H1 (cell line): ENCODE data around the gene NR3C2. TPM values are rescaled to one million over a fixed set of nuclear protein-coding genes. Genes with fewer than 3 reads are reported as not detected.

Source experiments
- CTCF ChIA-PET: fragments of 300-600 bp; sonication (Branson Sonifier 250); formaldehyde crosslinking; loops from one replicate; lab custom pipeline; 2021; ENCODE audit not compliant: partially characterized antibody; lab: Charles Lee
- POLR2A ChIA-PET: fragments of 300-600 bp; sonication (Branson Sonifier 250); formaldehyde crosslinking; loops from one replicate; lab custom pipeline; 2021; ENCODE audit warnings: inconsistent platforms; ENCODE audit not compliant: partially characterized antibody; lab: Charles Lee
- DNase-seq, 2 experiments: peaks; one replicate each; pipeline versions ENCODE4 v3.0.0 to v3.0.0-alpha.2; 2010 to 2022; ENCODE audit warnings: low spot score in 2 of 2, low read depth in 1 of 2, mixed read lengths in 1 of 2
- FAIRE-seq: peaks from 2 replicates; lab custom pipeline; 2011; peaks lifted over from hg19 to GRCh38; lab: Jason Lieb, UNC
- H2AFZ ChIP-seq: 2 replicates; pipeline ENCODE4 v1.8.1; 2012; ENCODE audit warnings: low read length, inconsistent platforms
- H2AK5ac ChIP-seq: 2 replicates; pipeline ENCODE4 v1.6.1; 2013; ENCODE audit warnings: low read depth, low read length
- H2BK120ac ChIP-seq: replicated peaks from 2 replicates; pipeline ENCODE3; 2013; ENCODE audit warnings: low read depth, low read length, inconsistent platforms
- H2BK12ac ChIP-seq: 2 replicates; pipeline ENCODE4 v1.6.1; 2013; ENCODE audit warnings: low read depth, low read length
- H2BK15ac ChIP-seq: 2 replicates; pipeline ENCODE4 v1.6.1; 2013; ENCODE audit warnings: low read length
- H2BK20ac ChIP-seq: 2 replicates; pipeline ENCODE4 v1.6.1; 2013; ENCODE audit warnings: low read length
- H2BK5ac ChIP-seq: 2 replicates; pipeline ENCODE4 v1.6.1; 2013; ENCODE audit warnings: low read depth, low read length
- H3K14ac ChIP-seq: 2 replicates; pipeline ENCODE4 v1.6.1; 2013; ENCODE audit warnings: inconsistent platforms; ENCODE audit not compliant: insufficient read length
- H3K18ac ChIP-seq: 2 replicates; pipeline ENCODE4 v1.6.1; 2013; ENCODE audit warnings: low read length; ENCODE audit errors: extremely low read depth
- H3K23ac ChIP-seq: 2 replicates; pipeline ENCODE4 v1.6.1; 2013; ENCODE audit warnings: inconsistent platforms; ENCODE audit not compliant: insufficient read length
- H3K23me2 ChIP-seq: 2 replicates; pipeline ENCODE4 v1.6.1; 2013; ENCODE audit warnings: low read depth, low read length
- H3K27ac ChIP-seq: 2 replicates; pipeline ENCODE4 v1.6.1; 2011; ENCODE audit warnings: low read depth, low read length, inconsistent platforms
- H3K27me3 ChIP-seq, 4 experiments: replicated peaks in 1 of 4; 1 replicate in 1 of 4; 2 replicates in 3 of 4; pipeline versions ENCODE4 v1.6.1 to v1.8.1; 2011 to 2013; ENCODE audit warnings: low read length in 3 of 4, mild to moderate bottlenecking in 3 of 4, inconsistent platforms in 2 of 4, mixed read lengths in 2 of 4, moderate library complexity in 1 of 4; ENCODE audit not compliant: control insufficient read depth in 3 of 4, insufficient read depth in 3 of 4; ENCODE audit errors: extremely low read depth in 1 of 4
- H3K36me3 ChIP-seq, 4 experiments: 2 replicates each; pipeline versions ENCODE4 v1.6.1 to v1.8.1; 2011 to 2013; ENCODE audit warnings: mild to moderate bottlenecking in 4 of 4, low read length in 3 of 4, moderate library complexity in 2 of 4, control low read depth in 1 of 4, inconsistent platforms in 1 of 4; ENCODE audit not compliant: insufficient read depth in 4 of 4, control insufficient read depth in 2 of 4
- H3K4ac ChIP-seq: replicated peaks from 2 replicates; pipeline ENCODE3; 2013; ENCODE audit warnings: low read length, low read depth, mixed read lengths, inconsistent platforms; ENCODE audit not compliant: insufficient read length
- H3K4me1 ChIP-seq, 4 experiments: replicated peaks in 1 of 4; 1 replicate in 1 of 4; 2 replicates in 3 of 4; pipeline versions ENCODE4 v1.6.1 to v1.8.1; 2011 to 2013; ENCODE audit warnings: low read length in 3 of 4, inconsistent platforms in 2 of 4, mixed read lengths in 1 of 4; ENCODE audit not compliant: insufficient read depth in 4 of 4, control insufficient read depth in 3 of 4
- H3K4me2 ChIP-seq, 2 experiments: 2 replicates each; pipeline versions ENCODE4 v1.6.1 to v1.8.1; 2011 to 2013; ENCODE audit warnings: low read depth in 2 of 2, low read length in 2 of 2, control low read depth in 1 of 2, inconsistent platforms in 1 of 2, mild to moderate bottlenecking in 1 of 2; ENCODE audit not compliant: insufficient read depth in 1 of 2
- H3K4me3 ChIP-seq, 4 experiments: fragments of 200-600, 300-600 bp in 1 of 4; sonication (generic), shearing (Covaris generic), sonication (Bioruptor Twin) in 1 of 4; 2 replicates each; pipeline versions ENCODE4 v1.5.1 to v1.8.1; 2011 to 2016; ENCODE audit warnings: low read length in 4 of 4, low read depth in 3 of 4, control low read depth in 2 of 4, inconsistent platforms in 2 of 4, mild to moderate bottlenecking in 2 of 4, mixed read lengths in 1 of 4, moderate library complexity in 1 of 4; ENCODE audit not compliant: insufficient read depth in 2 of 4; ENCODE audit errors: extremely low read depth in 1 of 4
- H3K56ac ChIP-seq: replicated peaks from 2 replicates; pipeline ENCODE3; 2013; ENCODE audit warnings: low read depth, mild to moderate bottlenecking, mixed read lengths, low read length, inconsistent platforms; ENCODE audit not compliant: insufficient read length
- H3K79me1 ChIP-seq: 2 replicates; pipeline ENCODE4 v1.6.1; 2013; ENCODE audit warnings: low read depth, low read length, control low read depth
- H3K79me2 ChIP-seq, 2 experiments: 2 replicates each; pipeline versions ENCODE4 v1.6.1 to v1.8.1; 2012 to 2013; ENCODE audit warnings: low read length in 2 of 2, mild to moderate bottlenecking in 2 of 2, inconsistent platforms in 1 of 2; ENCODE audit not compliant: insufficient read depth in 2 of 2, control insufficient read depth in 1 of 2
- H3K9ac ChIP-seq, 4 experiments: replicated peaks in 1 of 4; 1 replicate in 1 of 4; 2 replicates in 3 of 4; pipeline versions ENCODE4 v1.6.1 to v1.8.1; 2011 to 2013; ENCODE audit warnings: low read depth in 3 of 4, low read length in 3 of 4, control low read depth in 2 of 4, mild to moderate bottlenecking in 2 of 4, moderate library complexity in 2 of 4, inconsistent platforms in 1 of 4; ENCODE audit errors: extremely low read depth in 1 of 4
- H3K9me3 ChIP-seq, 2 experiments: 2 replicates each; pipeline versions ENCODE4 v1.6.1 to v1.8.1; 2012 to 2013; ENCODE audit warnings: mild to moderate bottlenecking in 2 of 2, moderate library complexity in 2 of 2, control low read depth in 1 of 2, inconsistent platforms in 1 of 2, low read depth in 1 of 2, low read length in 1 of 2, mixed read lengths in 1 of 2; ENCODE audit not compliant: insufficient read depth in 2 of 2
- H4K20me1 ChIP-seq, 2 experiments: replicated peaks in 1 of 2; 2 replicates each; pipeline versions ENCODE3 to v1.8.1; 2011 to 2013; ENCODE audit warnings: inconsistent platforms in 2 of 2, low read length in 2 of 2, mild to moderate bottlenecking in 1 of 2; ENCODE audit not compliant: insufficient read depth in 2 of 2, control insufficient read depth in 1 of 2
- H4K5ac ChIP-seq: 2 replicates; pipeline ENCODE4 v1.6.1; 2013; ENCODE audit warnings: low read length, low read depth, mixed read lengths, inconsistent platforms; ENCODE audit not compliant: insufficient read length
- H4K8ac ChIP-seq: 2 replicates; pipeline ENCODE4 v1.8.0; 2013; ENCODE audit warnings: mild to moderate bottlenecking, moderate library complexity, low read length, inconsistent platforms; ENCODE audit not compliant: insufficient read depth; ENCODE audit errors: extremely low read depth
- H4K91ac ChIP-seq: replicated peaks from 2 replicates; pipeline ENCODE3; 2013; ENCODE audit warnings: low read length, mixed read lengths, inconsistent platforms; ENCODE audit not compliant: insufficient read length
- ATF2 ChIP-seq: IDR thresholded peaks from 2 replicates; pipeline ENCODE4 v1.6.1; 2012; ENCODE audit warnings: low read length, inconsistent platforms
- CTBP2 ChIP-seq: IDR thresholded peaks from 2 replicates; pipeline ENCODE4 v1.7.0; 2011; ENCODE audit warnings: borderline replicate concordance, mild to moderate bottlenecking, moderate library complexity, mixed read lengths, low read length; ENCODE audit not compliant: insufficient read depth, insufficient read length
- NRF1 ChIP-seq: IDR thresholded peaks from 2 replicates; pipeline ENCODE4 v1.6.1; 2011; ENCODE audit warnings: mild to moderate bottlenecking, low read depth, low read length, improper control_type of control experiment
- RXRA ChIP-seq: IDR thresholded peaks from 2 replicates; pipeline ENCODE4 v1.6.1; 2011; ENCODE audit warnings: low read depth, mild to moderate bottlenecking, low read length, moderate library complexity; ENCODE audit not compliant: insufficient read depth
- SIX5 ChIP-seq: IDR thresholded peaks from 2 replicates; pipeline ENCODE4 v1.6.1; 2011; ENCODE audit warnings: mild to moderate bottlenecking, low read depth, low read length
- WGBS, 2 experiments: shearing (Covaris generic) in 1 of 2; methylation state at CpG; one replicate each; pipeline versions ENCODE4 v1.1.6 to v1.1.7; 2013 to 2015; ENCODE audit warnings: low lambda C conversion rate in 2 of 2, mixed read lengths in 2 of 2, inconsistent platforms in 1 of 2, low coverage in 1 of 2, missing lambda C conversion rate in 1 of 2; ENCODE audit not compliant: insufficient replicate concordance in 2 of 2, insufficient coverage in 1 of 2, insufficient read length in 1 of 2; ENCODE audit errors: extremely low coverage in 1 of 2, missing lambda C conversion rate in 1 of 2; 5-methylcytosine and 5-hydroxymethylcytosine counted together
- polyA plus RNA-seq, 7 experiments: library from polyadenylated mRNA; depleted of rRNA in 3 of 7; stranded (reverse) in 5 of 7; unstranded in 2 of 7; fragments of >200 nt in 5 of 7; fragments of 200-250 nt in 2 of 7; gene quantifications; 1 replicate in 5 of 7; 2 replicates in 1 of 7; 4 replicates in 1 of 7; pipeline versions ENCODE4 v1.2.1 to v1.2.3, GENCODE V29; 2011 to 2013; ENCODE audit warnings: missing spikeins in 2 of 7, mixed read lengths in 2 of 7
- total RNA-seq: library from RNA; stranded (reverse); fragmentation: NEBNext Ultra II Directional; extraction: Animal tissue kit (Norgen Biotek cat#: 25700); gene quantifications from 2 replicates; pipeline ENCODE4 v1.2.1, GENCODE V29; 2021

The NR3C2 gene
- total and polyA plus RNA-seq, 2 of the 8 experiments (the other 6 are each of a cell fraction or from before 2014, with no cell fraction given): 0.80 to 3.9 TPM

- Histone ChIP-seq H3K4ac (no peak overlapping the region), H2BK120ac (no peak overlapping the region), H4K5ac (no peak overlapping the region), H3K56ac (no peak overlapping the region), H2BK12ac (no peak overlapping the region), H3K4me2 (no peak overlapping the region), H2BK15ac (no peak overlapping the region), H4K8ac (no peak overlapping the region), H3K18ac (no peak overlapping the region), H3K4me3 (no peak overlapping the region), H3K23ac (no peak overlapping the region), H4K91ac (no peak overlapping the region), H3K23me2 (no peaks in the 10 kb centered on the region), H3K9me3 (peaks cover under 1 to 4% of the 10 kb centered on the region in 2 experiments; a peak in 2 of 4 replicates), H3K27ac (no peak overlapping the region), H3K27me3 (no peaks in the 10 kb centered on the region), H3K14ac (no peak overlapping the region), H3K9ac (no peak overlapping the region), H3K79me1 (no peaks in the 10 kb centered on the region), H2AK5ac (no peak overlapping the region), H4K20me1 (no peaks in the 10 kb centered on the region), H2BK5ac (no peak overlapping the region), H3K4me1 (peaks cover 0 to 13% (median under 1%) of the 10 kb centered on the region in 4 experiments; a peak in 3 of 7 replicates), H2AFZ (no peak overlapping the region), H3K79me2 (no peaks in the 10 kb centered on the region), H2BK20ac (no peak overlapping the region), H3K36me3 (no peaks in the 10 kb centered on the region)
- no peak for DNase-seq
- no peak for FAIRE-seq
- POLR2A ChIA-PET: no interaction called here
- WGBS, 2 experiments: 91% methylated on average over 3 of the region's 3 CpGs; no CpG with 5 or more reads in 1 of the 2 experiments
- CTCF ChIA-PET: no interaction called here
- TF ChIP-seq SIX5 (no peak), NRF1 (no peak), RXRA (no peak), CTBP2 (no peak), ATF2 (no peak)
Measured at GRCh38 chr4:148118633-148119032, 323.6 kb downstream of the NR3C2 start.
